HG02571 (cell line): Measurements from ENCODE around the gene SFXN3.

ENCODE experiments used
- ATAC-seq: cut with Tn5 transposase; IDR thresholded peaks from one replicate; pipeline ENCODE4 v1.9.1; 2021; ENCODE audit warnings: mild to moderate bottlenecking, moderate library complexity; ENCODE audit not compliant: unreplicated experiment

SFXN3 gene

GRCh38 chr10:101071267-101071884, 40.3 kb downstream of the SFXN3 start:
- no peak for ATAC-seq

- no peak for ATAC-seq
These were observed 40.9 kb downstream of the SFXN3 start for GRCh38 chr10:101071885-101072433.

GRCh38 chr10:101072923-101073322, 41.9 kb downstream of the SFXN3 start:
- no peak for ATAC-seq

GRCh38 chr10:101073631-101074030, 42.6 kb downstream of the SFXN3 start:
- ATAC-seq: no peak

GRCh38 chr10:101075775-101076174, 44.7 kb downstream of the SFXN3 start:
- no peak for ATAC-seq

GRCh38 chr10:101076630-101077029, 45.6 kb downstream of the SFXN3 start:
- ATAC-seq: no peak

- no peak for ATAC-seq
These were observed 48.8 kb downstream of the SFXN3 start for GRCh38 chr10:101079874-101080273.

- ATAC-seq: no peak
These were observed 50.2 kb downstream of the SFXN3 start for GRCh38 chr10:101080933-101081931.

GRCh38 chr10:101085846-101086245, 54.8 kb downstream of the SFXN3 start:
- no peak for ATAC-seq

- no peak for ATAC-seq
These were observed 56.3 kb downstream of the SFXN3 start for GRCh38 chr10:101087376-101087775.

- no peak for ATAC-seq
These were observed 56.9 kb downstream of the SFXN3 start for GRCh38 chr10:101087965-101088364.

GRCh38 chr10:101089520-101090299, 58.7 kb downstream of the SFXN3 start:
- ATAC-seq: no peak

GRCh38 chr10:101090597-101090996, 59.6 kb downstream of the SFXN3 start:
- no peak for ATAC-seq
